ENCODE measurements around the gene RBM26.

RBM26 gene

DNA sequence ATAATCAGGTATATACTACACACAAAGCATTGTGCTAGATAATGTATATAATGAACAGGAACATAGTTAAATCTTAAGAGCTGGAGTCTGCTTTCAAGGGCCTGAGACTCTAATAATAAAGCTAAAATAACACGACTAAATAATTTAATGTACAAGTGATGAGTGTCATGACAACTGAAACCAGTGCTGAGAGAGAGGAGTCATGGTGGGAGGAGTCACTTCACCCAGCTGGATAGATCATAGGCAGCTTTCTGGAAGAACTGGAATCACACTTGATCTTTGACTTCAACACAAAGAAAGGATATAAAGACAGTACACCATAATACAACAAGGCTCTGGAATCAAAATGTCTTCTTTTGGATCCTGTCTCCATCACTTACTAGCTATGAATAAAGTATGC is 7.1 kb downstream of the RBM26 start:
- TF ChIP-seq, protein P1, sequence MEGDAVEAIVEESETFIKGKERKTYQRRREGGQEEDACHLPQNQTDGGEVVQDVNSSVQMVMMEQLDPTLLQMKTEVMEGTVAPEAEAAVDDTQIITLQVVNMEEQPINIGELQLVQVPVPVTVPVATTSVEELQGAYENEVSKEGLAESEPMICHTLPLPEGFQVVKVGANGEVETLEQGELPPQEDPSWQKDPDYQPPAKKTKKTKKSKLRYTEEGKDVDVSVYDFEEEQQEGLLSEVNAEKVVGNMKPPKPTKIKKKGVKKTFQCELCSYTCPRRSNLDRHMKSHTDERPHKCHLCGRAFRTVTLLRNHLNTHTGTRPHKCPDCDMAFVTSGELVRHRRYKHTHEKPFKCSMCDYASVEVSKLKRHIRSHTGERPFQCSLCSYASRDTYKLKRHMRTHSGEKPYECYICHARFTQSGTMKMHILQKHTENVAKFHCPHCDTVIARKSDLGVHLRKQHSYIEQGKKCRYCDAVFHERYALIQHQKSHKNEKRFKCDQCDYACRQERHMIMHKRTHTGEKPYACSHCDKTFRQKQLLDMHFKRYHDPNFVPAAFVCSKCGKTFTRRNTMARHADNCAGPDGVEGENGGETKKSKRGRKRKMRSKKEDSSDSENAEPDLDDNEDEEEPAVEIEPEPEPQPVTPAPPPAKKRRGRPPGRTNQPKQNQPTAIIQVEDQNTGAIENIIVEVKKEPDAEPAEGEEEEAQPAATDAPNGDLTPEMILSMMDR (IDR thresholded peaks at IDR 0.05; ENCODE audit: extremely low read depth, missing control alignments), result no peak
- DNase-seq (ENCODE audit: low spot score), result no peak

DNA sequence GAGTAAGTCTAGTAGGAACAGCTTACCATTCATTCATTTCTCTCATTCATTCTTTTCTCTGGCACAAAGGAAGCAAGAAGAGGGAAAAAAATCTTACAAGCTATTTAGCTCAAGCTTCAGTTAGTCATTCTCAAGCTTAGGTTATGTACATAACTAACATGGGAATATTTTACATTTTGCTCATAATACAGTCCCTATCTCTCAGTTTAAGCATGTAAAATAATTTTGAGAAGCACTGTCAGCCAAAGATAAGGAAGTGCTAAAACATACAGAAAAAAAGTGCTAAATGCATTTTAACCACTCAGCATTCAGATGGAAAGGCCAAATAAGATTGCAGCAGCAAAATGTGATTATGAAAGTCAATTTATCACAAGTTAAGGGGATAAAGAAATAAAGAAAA is 7.9 kb downstream of the RBM26 start:
- TF ChIP-seq, protein P1 (IDR thresholded peaks at IDR 0.05; ENCODE audit: extremely low read depth, missing control alignments), result no peak
- DNase-seq (ENCODE audit: low spot score), result no peak

DNA sequence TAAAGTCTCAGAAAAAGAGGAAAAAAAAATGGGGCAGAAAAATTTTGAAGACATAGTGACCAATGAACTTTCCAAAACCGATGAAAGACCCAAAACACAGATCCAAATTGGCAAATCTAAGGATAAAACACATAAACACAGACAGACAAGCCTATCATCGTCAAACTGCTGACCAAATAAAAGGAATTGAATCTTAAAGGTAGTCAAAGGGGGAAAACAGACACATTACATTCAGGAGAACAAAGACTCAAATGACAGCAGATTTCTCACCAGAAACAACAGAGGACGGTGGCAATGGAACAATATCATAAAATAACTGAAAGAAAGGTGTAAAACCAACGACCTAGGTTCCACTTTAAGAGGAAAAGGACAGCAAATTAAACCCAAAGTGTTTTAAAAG is 10.2 kb downstream of the RBM26 start:
- DNase-seq (ENCODE audit: low spot score), result no peak
- TF ChIP-seq, protein P1 (IDR thresholded peaks at IDR 0.05; ENCODE audit: extremely low read depth, missing control alignments), result no peak

DNA sequence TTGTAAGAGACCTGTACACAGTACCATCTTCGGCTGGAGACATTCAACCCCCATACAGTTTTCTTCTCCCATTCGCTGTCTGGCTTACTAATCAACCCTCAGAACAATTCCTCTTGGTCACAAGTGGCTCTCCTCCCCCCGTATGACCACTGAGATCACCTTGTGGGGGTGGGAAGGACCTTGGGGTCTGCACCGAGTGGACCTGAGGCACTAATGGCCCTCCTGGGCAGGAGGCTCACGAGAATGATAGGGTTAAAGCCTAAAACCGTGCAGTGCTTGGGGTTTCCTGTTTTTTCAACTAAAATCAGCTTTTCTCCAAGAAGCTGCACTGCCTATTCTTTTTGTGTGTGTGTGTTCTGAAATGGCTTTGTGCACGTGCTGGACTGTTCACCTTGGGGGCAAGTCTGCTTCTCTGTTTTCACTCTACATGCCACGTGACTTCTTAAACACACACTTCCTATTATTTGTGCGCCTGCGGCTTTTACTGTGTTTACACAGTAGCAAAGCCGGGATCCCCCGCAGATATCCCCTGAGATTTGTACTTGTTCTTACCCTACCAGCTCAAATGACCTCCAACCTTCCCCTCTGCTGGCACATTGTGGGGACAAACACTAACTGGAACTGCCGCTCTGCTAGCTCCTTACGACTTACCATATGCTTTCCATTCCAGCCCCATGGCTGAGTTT is 12.3 kb downstream of the RBM26 start:
- DNase-seq (ENCODE audit: low spot score), result no peak
- TF ChIP-seq, protein P1 (IDR thresholded peaks at IDR 0.05; ENCODE audit: extremely low read depth, missing control alignments), result no peak

DNA sequence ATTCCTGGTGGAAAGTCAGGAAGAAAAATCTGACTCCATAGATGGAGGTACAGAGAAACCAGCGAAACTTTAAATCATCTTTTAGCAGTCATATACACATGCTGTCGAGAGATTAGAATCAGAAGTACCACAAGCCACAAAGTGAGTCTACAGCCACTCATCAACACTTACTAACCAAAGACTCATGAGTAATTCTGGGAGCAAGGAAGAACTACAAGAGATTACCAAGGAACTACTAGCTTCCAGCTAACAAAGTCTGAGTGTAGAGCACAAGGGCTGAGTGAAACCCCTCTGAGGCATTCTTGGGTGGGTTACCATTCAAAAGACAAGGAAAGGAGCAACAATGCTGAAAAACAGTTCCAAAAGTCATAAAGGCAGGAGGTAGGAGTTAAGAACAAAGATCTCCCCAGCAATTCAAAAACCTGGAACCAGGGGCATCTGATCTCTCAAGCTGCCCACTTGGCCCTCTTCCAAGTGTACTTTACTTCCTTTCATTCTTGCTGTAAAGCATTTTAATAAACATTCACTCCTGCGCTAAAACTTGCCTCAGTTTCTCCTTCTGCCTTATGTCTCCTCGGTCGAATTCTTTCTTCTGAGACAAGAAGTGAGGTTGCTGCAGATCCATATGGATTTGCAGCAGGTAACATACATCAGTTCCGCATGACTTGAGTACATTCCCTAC is 13.0 kb downstream of the RBM26 start:
- TF ChIP-seq, protein P1 (IDR thresholded peaks at IDR 0.05; ENCODE audit: extremely low read depth, missing control alignments), result no peak

DNA sequence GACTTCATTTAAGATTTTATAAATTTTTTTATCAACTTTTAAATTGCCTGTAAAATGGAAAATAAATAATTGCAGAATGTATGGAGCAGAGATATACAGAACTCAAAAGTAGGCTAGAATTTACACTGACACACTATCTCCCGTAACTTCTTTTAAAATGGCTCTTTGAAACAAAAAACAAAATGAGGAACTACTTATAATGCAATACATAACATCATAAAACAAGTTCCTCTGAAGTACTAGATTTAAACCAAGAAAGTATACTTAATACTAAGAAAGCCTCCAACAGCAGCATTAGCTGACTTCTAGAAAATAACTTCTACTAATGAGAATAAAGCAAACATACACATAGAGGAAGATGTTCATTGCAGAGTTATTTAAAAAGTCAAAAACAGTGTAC is 17.0 kb downstream of the RBM26 start:
- TF ChIP-seq, protein P1 (IDR thresholded peaks at IDR 0.05; ENCODE audit: extremely low read depth, missing control alignments), result no peak
- no peak for DNase-seq (ENCODE audit: low spot score)

More for the DNA sequence above, 13.0 kb downstream of the RBM26 start:
- DNase-seq (ENCODE audit: low spot score), result no peak

DNA sequence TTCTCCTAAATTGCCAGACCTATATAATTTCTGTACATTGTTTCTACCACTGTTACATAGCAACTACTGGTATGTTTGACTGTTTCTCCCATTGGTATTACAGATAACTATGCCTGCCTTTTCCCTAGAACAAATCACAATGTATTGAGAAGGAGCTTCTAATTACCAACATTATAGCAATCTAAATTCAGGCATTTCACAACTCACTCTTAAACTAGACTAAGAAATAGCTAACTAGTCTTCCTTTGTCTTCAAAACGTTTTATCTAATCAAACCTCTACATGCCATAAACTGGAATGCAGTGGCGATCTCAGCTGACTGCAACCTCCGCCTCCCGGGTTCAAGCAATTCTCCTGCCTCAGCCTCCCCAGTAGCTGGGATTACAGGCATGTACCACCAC is 18.2 kb downstream of the RBM26 start:
- DNase-seq (ENCODE audit: low spot score), result no peak
- TF ChIP-seq, protein P1 (IDR thresholded peaks at IDR 0.05; ENCODE audit: extremely low read depth, missing control alignments), result no peak

Measured in GM20000 (cell line).